Choroid plexus epithelial cell (primary cell): Measurements from ENCODE around the gene CERCAM.
"Not testable (repeated sequence)": the region's sequence is repeated elsewhere in the genome, so short reads cannot be mapped to it uniquely, and the experiment has no call there.

Experiments
- DNase-seq: peaks from one replicate; pipeline ENCODE4 v3.0.0-alpha.2; 2010; ENCODE audit warnings: low read depth
- H3K4me3 ChIP-seq: 2 replicates; pipeline ENCODE4 v1.5.1; 2011; ENCODE audit warnings: low read depth, mild to moderate bottlenecking, control low read depth, low read length, moderate library complexity
- TF ChIP-seq, protein P1 (sequence below): conservative IDR thresholded peaks from 2 replicates; pipeline ENCODE4 v1.5.1; 2011; ENCODE audit warnings: low read depth, mild to moderate bottlenecking, control low read depth, inconsistent platforms, low read length, moderate library complexity

CERCAM gene

DNA sequence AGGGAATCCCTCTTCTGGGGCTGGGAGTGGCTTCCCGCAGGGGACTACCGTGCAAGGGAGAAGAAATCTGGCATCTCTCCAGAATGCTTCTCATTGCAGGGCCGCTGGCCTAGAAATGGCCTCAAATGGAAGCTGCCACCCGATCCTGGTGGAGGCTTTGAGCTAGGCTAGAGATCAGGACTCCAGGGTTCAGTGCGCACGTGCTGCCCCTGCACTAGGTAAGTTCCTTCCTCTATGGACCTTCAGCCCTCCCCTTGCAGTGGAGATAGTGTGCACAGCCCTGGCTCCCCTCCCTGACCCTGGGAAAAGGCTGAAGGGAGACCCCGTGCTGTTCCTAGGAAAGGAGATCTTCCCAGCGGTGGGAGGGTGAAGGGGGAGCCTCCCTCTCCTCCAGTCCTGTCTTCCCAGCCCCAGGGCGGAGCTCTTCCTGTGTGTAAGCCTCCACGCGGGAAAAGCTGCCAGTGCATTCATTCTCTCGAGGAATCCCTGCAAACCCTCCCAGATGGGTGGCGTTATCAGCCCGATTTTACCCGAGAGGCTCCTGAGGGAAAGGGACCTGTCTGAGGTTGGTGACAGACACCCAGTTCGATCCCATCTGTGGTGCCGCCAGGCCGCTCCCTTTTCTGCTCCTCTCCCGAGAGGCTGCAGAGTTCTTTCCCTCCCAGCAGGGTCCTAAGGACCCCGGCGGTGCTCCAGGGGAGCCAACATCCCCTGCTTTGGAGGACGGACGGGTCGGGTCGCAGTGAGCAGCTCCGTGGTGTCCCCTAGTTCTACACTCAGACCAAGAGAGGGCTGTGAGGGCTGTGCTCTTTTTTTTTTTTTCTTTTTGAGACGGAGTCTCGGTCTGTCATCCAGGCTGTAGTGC, 1.4 kb upstream of the CERCAM start:
- TF ChIP-seq, protein P1, sequence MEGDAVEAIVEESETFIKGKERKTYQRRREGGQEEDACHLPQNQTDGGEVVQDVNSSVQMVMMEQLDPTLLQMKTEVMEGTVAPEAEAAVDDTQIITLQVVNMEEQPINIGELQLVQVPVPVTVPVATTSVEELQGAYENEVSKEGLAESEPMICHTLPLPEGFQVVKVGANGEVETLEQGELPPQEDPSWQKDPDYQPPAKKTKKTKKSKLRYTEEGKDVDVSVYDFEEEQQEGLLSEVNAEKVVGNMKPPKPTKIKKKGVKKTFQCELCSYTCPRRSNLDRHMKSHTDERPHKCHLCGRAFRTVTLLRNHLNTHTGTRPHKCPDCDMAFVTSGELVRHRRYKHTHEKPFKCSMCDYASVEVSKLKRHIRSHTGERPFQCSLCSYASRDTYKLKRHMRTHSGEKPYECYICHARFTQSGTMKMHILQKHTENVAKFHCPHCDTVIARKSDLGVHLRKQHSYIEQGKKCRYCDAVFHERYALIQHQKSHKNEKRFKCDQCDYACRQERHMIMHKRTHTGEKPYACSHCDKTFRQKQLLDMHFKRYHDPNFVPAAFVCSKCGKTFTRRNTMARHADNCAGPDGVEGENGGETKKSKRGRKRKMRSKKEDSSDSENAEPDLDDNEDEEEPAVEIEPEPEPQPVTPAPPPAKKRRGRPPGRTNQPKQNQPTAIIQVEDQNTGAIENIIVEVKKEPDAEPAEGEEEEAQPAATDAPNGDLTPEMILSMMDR = no peak
- DNase-seq = peak; percentile 68
- peak overlapping the region; percentile 17 for H3K4me3 ChIP-seq

DNA sequence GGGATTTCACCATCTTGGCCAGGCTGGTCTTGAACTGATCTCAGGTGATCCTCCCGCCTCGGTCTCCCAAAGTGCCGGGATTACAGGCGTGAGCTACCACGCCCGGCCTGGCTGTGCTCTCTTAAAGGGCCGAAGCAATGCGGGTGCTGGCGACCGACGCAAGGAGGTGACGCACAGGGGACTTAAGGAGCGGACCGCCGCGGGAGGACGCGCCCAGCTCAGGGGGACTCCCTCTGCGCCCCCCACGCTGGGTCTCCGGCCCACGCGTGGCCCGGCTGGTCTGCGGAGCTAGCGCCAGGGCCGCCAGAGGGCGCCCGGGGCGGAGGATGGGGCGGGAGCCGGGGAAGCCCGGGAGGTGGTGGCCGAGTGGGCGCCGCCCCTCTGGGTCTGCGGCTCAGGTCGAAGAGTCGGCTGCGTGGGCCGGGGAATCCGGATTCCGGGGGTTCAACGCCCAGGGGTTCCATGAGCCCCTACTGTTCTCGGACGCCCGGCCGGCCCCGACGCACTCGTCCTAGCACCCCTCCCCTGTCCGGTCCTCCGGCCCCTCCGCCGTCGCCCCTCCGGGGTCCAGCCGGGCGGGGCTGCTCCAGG, 502 bp upstream of the CERCAM start:
- H3K4me3 ChIP-seq = peak overlapping the region; percentile 74
- TF ChIP-seq, protein P1 = peak; percentile 60
- peak; percentile 56 for DNase-seq

DNA sequence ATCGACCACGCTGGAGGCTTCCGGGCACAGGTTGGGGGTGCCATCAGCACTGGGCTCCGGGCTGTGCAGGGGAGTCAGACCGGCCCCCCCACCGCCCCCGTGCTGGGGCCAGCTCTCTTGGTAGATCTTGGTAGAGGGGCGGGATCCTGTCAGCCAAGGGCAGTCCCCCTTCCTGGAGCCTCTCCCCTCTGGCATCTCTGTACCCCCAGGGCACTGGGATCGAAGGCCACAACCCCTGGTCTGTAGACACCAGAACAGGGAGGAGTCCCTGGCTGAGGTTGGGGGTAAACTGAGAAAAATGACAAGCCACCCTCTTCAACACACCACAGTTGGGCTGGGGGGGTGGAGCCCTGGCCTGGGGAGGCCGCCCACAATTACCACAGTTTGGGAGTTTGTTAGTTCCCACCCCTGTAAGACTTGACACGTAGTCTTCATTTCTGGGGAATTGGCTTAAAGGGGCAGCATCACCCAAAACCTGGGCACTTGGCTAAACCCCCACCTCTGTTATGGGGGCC, 882 bp downstream of the CERCAM start:
- DNase-seq = no peak
- H3K4me3 ChIP-seq = peak overlapping the region; percentile 74
- TF ChIP-seq, protein P1 = no peak

DNA sequence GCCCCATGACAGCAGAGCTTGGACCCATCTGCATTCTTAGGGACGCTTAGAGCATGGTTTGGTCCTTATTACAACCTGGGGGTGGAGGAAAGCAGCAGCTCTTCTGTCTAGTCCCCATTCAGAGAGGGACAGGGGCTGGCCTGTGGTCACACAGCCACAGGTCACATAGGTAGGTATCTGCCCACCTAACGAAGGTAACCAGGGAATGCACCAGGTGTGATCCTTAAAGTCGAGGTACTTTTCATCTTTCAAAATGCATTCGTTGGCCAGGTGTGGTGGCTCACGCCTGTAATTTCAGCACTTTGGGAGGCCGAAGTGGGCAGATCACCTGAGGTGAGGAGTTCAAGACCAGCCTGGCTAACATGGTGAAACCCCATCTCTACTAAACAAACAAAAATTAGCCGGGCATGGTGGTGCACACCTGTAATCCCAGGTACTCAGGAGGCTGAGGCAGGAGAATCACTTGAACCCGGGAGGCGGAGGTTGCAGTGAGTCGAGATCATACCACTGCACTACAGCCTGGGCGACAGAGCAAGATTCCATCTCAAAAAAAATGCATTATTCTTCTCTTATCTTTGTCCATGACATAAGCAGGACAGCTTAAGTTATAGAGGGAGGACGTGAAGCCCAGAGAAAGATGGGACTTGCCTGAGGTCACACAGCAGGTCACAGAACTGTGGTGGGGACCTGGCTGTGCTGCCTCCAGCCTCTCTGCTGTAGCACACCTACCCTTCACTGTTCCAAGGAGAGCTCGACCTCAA, 1.5 kb downstream of the CERCAM start:
- H3K4me3 ChIP-seq = peak overlapping the region; percentile 74
- DNase-seq = not testable (repeated sequence)

DNA sequence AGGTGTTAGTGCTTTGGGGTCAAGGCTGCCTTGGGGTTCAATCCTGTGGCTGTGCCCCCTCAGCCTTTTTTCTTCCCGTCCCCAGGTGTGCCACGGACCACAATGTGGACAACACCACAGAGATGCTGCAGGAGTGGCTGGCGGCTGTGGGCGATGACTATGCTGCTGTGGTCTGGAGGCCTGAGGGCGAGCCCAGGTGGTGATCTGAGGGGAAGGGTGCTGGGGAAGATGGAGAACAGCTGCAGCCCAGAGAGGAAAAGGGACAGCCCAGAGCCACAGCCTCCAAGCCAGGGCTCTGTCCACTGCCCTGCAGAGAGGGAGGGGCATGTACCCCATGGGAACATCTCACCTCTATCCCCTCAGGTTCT, 2.1 kb downstream of the CERCAM start:
- no peak for DNase-seq
- TF ChIP-seq, protein P1 = no peak
- no peak overlapping the region for H3K4me3 ChIP-seq

DNA sequence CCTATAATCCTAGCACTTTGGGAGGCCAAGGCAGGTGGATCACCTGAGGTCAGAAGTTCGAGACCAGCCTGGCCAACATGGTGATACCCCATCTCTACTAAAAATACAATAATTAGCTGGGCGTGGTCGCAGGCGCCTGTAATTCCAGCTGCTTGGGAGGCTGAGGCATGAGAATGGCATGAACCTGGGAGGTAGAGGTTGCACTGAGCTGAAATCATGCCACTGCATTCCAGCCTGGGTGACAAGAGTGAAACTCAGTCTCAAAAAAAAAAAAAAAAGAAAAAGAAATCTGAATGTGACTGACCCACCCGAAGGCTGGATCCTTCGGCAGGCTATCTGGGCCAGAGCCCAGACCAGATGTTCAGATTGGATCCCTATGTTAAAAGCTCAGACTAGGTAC, 2.7 kb downstream of the CERCAM start:
- not testable (repeated sequence) for H3K4me3 ChIP-seq, DNase-seq

DNA sequence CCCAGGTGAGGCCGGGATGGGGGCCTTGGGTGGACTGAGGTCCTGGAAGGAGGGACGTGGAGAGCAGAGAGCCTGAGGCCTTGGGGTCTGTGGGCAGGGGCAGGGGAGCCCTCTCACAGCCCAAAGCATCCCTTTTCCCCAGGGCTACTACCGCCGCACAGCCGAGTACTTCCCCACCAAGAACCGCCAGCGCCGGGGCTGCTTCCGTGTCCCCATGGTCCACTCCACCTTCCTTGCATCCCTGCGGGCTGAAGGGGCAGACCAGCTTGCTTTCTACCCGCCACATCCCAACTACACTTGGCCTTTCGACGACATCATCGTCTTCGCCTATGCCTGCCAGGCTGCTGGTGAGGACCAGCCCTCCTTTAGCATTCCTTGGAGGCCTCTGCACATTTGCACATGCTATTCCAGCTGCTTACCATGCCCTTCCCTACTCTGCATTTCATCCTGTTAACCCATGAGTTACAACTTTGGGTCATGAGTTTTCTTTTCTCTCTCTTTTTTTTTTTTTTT, 3.7 kb downstream of the CERCAM start:
- H3K4me3 ChIP-seq = no peak overlapping the region
- DNase-seq = no peak
- TF ChIP-seq, protein P1 = no peak
